ENCODE results near the gene MID1.
A peak's percentile ranks its signal among the peaks of the same experiment; 100 is the strongest.

MID1 gene

GRCh38 chrX:10486373-10486772 lies 134.0 kb downstream of the MID1 start:
- no peak overlapping the region for H3K4me3 ChIP-seq (ENCODE audit: low read length)
- peak; percentile 89 for DNase-seq (ENCODE audit: low read depth)
- TF ChIP-seq CTCF (IDR thresholded peaks at IDR 0.05; ENCODE audit: insufficient read depth, low read depth, low read length, missing control alignments) = no peak

GRCh38 chrX:10485326-10485725 lies 135.1 kb downstream of the MID1 start:
- no peak for TF ChIP-seq CTCF (IDR thresholded peaks at IDR 0.05; ENCODE audit: insufficient read depth, low read depth, low read length, missing control alignments)
- DNase-seq (ENCODE audit: low read depth) = no peak
- H3K4me3 ChIP-seq (ENCODE audit: low read length) = no peak overlapping the region

- TF ChIP-seq CTCF (IDR thresholded peaks at IDR 0.05; ENCODE audit: insufficient read depth, low read depth, low read length, missing control alignments) = no peak
- no peak overlapping the region for H3K4me3 ChIP-seq (ENCODE audit: low read length)
- peak; percentile 84 for DNase-seq (ENCODE audit: low read depth)
Observed at GRCh38 chrX:10484683-10485247, 135.6 kb downstream of the MID1 start.

GRCh38 chrX:10483191-10483831 lies 137.1 kb downstream of the MID1 start:
- H3K4me3 ChIP-seq (ENCODE audit: low read length) = no peak overlapping the region
- DNase-seq (ENCODE audit: low read depth) = peak; percentile 39
- TF ChIP-seq CTCF (IDR thresholded peaks at IDR 0.05; ENCODE audit: insufficient read depth, low read depth, low read length, missing control alignments) = no peak

GRCh38 chrX:10482708-10483107 lies 137.7 kb downstream of the MID1 start:
- no peak for TF ChIP-seq CTCF (IDR thresholded peaks at IDR 0.05; ENCODE audit: insufficient read depth, low read depth, low read length, missing control alignments)
- H3K4me3 ChIP-seq (ENCODE audit: low read length) = no peak overlapping the region
- DNase-seq (ENCODE audit: low read depth) = no peak

GRCh38 chrX:10482261-10482660 lies 138.1 kb downstream of the MID1 start:
- H3K4me3 ChIP-seq (ENCODE audit: low read length) = no peak overlapping the region
- DNase-seq (ENCODE audit: low read depth) = no peak
- TF ChIP-seq CTCF (IDR thresholded peaks at IDR 0.05; ENCODE audit: insufficient read depth, low read depth, low read length, missing control alignments) = no peak

GRCh38 chrX:10480861-10481260 lies 139.5 kb downstream of the MID1 start:
- DNase-seq (ENCODE audit: low read depth) = no peak
- H3K4me3 ChIP-seq (ENCODE audit: low read length) = no peak overlapping the region
- no peak for TF ChIP-seq CTCF (IDR thresholded peaks at IDR 0.05; ENCODE audit: insufficient read depth, low read depth, low read length, missing control alignments)

Measured in epithelial cell of esophagus (primary cell).